GM20000 (cell line): ENCODE results near the gene AMOTL2.

Experiments used
- DNase-seq: peaks from one replicate; pipeline ENCODE4 v3.0.0; 2012; ENCODE audit warnings: low spot score
- CTCF ChIP-seq: IDR thresholded peaks from 2 replicates; pipeline ENCODE4 v1.5.1; 2012; ENCODE audit warnings: mild to moderate bottlenecking, control low read depth; ENCODE audit errors: extremely low read depth, missing control alignments

AMOTL2 gene

GRCh38 chr3:134374791-134375581, 739 bp upstream of the AMOTL2 start:
- no peak for TF ChIP-seq CTCF
- DNase-seq = no peak

GRCh38 chr3:134373271-134374104, 759 bp downstream of the AMOTL2 start:
- no peak for TF ChIP-seq CTCF
- peak; percentile 38 for DNase-seq

- no peak for TF ChIP-seq CTCF
- DNase-seq = no peak
These were observed 1.6 kb downstream of the AMOTL2 start for GRCh38 chr3:134372396-134373270.

- TF ChIP-seq CTCF = no peak
- DNase-seq = no peak
These were observed 2.5 kb downstream of the AMOTL2 start for GRCh38 chr3:134371542-134372324.

GRCh38 chr3:134370611-134371531, 3.4 kb downstream of the AMOTL2 start:
- no peak for DNase-seq

More at GRCh38 chr3:134370611-134371531, 3.4 kb downstream of the AMOTL2 start:
- no peak for TF ChIP-seq CTCF
